GM21390 (cell line): Measurements from ENCODE around the gene KCNK15.
"Not testable (repeated sequence)": the region's sequence is repeated elsewhere in the genome, so short reads cannot be mapped to it uniquely, and the experiment has no call there.

Experiments
- ATAC-seq: cut with Tn5 transposase; IDR thresholded peaks from one replicate; pipeline ENCODE4 v1.9.1; 2021; ENCODE audit not compliant: unreplicated experiment

The KCNK15 gene

DNA sequence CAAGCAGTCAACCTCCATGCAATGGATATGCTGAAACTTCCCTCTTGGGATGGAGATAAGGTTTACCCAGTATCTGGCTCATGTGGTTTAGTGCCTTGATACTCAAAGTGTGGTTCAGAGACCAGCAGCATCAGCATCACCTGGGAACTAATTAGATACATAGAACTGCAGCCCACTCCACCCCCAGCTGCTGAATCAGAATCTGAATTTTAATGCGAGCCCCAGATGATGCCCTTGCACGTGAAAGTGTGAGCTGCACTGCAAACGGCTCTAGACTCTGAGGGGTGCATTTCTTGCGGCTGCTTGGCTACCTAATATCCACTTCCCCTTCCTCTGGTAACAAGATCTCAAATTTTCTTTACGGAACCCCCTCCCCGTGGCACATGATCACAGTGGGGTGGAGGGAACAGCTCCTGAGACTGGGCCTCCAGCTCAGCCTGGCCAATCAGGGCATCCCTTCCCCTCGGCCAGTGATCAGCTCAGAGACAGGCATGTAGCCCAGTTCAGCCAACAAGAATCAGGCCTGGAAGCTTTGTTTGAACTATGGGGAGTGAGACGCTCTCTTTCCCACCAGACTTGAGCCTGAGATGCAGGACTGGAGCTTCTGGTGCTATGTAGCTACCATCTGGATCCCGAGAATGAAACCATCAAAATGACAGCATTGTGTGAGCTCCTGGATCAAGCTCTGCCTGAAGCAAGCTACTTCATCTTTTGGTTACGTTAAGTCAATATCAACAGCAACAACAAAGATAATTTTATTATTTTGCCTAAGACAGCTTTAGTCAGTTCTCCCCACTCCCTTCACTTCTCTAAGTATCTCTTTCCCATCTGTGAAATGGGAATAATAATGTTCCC is 12.8 kb downstream of the KCNK15 start:
- ATAC-seq, result no peak

- ATAC-seq, result no peak
These were observed 13.9 kb downstream of the KCNK15 start for GRCh38 chr20:44759595-44759994.

DNA sequence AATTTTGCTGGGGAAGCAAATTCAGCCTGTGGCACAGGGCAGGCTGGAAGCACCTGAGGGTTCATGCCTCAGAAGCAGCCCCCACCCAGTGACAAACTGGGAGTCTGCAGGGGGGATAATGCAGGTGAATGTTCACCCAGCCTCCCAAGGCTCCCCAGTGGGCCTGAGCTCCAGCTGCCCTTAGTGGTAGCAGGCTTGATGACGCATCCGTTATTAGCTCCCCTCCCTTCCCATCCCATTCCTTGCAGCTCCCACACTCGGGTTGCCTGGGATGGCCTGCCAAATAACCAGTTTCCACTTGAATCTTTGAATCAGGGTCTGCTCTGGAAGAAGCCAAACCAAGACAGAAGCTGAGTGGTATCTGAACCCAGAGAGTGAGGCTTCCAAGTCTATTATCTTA is 15.8 kb downstream of the KCNK15 start:
- no peak for ATAC-seq

- no peak for ATAC-seq
These were observed 16.9 kb downstream of the KCNK15 start for GRCh38 chr20:44762466-44763140.

GRCh38 chr20:44763798-44764197 is 18.1 kb downstream of the KCNK15 start:
- not testable (repeated sequence) for ATAC-seq

DNA sequence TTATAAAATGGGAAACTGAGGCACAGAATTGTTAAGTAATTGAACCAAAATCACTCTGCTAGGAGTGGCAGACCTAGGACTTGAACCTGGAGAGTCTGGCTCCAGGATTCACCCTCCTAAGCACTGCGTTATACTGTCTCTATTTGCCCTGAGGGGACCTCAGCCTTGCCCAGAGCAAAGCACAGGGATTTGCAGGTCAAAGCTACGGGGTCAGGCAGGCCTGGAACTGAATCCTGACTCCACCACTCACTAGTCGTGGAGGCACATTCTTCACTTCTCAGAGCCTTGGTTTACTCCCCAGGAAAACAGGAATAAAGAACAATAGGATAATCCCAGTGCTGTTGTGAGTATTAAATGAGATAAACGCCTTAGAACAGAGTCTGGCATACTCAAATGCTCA is 19.4 kb downstream of the KCNK15 start:
- no peak for ATAC-seq

DNA sequence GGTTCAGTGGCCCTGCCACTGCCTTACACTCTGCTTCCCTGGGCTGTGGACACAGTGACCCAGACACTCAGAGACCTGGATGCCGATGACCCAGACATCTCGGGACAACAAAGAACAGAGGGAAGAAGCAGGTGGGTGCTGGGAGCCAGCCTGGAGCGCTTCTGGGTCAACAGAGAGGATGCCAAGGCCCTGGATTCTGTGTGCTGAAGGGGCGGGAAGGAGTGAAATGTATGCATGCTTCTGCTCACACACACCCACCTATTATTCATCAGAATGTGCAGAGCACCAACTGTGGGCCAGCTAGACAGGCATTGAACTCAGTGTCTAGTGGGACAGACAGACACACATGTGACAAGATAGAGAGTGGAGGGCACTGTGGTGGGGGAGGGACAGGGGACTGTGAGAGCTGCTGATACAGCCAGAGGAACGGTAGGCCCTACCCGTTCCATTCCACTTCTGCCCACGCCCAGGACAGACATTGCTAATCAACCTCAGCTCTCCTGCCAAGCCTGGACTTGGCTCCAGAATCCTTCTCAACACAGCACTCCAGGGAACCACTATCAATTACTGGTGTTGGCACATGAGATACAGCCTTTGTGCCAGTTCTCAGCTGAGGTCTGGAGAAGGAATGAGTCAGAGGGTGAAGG is 20.2 kb downstream of the KCNK15 start:
- ATAC-seq, result no peak

- no peak for ATAC-seq
These were observed 22.6 kb downstream of the KCNK15 start for GRCh38 chr20:44768256-44768655.

DNA sequence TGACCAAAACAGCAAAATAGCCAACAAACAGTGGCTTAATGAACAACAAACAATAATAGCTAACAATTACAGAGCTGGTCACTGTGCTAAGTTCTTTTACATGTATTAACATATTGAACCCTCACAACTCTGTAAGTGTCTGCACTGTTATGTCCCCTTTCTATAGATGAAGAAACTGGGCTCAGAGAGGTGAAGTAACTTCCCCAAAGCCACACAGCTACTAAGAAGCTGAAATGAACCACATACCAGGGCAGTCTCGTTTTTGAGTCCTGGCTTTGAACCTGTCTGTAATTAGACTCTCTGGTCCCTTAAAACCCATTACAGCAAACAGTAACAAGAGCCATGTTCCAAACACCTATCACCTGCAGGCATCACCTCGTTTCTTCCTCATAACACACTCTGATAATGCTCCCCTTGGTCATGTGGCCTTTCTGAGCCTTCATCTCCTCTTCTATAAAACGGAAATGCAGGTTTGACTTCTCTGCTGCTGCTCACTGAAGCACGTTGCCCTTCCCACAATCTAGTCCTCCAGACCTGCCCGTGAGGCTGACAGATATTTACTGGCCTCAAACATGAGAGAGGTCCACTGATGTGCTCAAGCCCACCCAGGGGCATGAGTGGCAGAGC is 23.3 kb downstream of the KCNK15 start:
- no peak for ATAC-seq

GRCh38 chr20:44769481-44769863 is 23.8 kb downstream of the KCNK15 start:
- no peak for ATAC-seq

- ATAC-seq, result no peak
These were observed 25.0 kb downstream of the KCNK15 start for GRCh38 chr20:44770484-44771171.

- no peak for ATAC-seq
These were observed 25.5 kb downstream of the KCNK15 start for GRCh38 chr20:44771172-44771535.

GRCh38 chr20:44772636-44773035 is 27.0 kb downstream of the KCNK15 start:
- ATAC-seq, result no peak

GRCh38 chr20:44773070-44773829 is 27.6 kb downstream of the KCNK15 start:
- no peak for ATAC-seq

GRCh38 chr20:44776980-44777379 is 31.3 kb downstream of the KCNK15 start:
- no peak for ATAC-seq

GRCh38 chr20:44780226-44780625 is 34.6 kb downstream of the KCNK15 start:
- ATAC-seq, result no peak

- no peak for ATAC-seq
These were observed 35.5 kb downstream of the KCNK15 start for GRCh38 chr20:44781118-44781517.

DNA sequence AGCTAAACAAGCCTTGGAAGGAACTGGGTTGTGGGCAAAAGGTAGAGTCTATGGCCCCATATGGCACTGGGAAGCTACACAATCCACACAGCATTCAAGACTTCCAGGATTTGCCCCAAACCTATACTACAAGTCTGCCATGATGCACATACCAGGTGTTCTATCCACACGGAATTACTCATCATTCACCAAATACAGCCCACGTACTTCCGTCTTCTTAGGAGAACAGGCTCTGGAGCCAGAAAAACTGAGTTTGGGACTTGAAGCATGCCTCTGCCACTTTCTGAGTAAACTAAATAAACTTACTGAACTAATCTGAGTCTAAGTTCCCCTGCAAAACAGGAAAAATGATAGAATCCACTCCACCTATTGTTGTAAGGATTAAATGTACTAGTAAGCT is 36.1 kb downstream of the KCNK15 start:
- no peak for ATAC-seq

DNA sequence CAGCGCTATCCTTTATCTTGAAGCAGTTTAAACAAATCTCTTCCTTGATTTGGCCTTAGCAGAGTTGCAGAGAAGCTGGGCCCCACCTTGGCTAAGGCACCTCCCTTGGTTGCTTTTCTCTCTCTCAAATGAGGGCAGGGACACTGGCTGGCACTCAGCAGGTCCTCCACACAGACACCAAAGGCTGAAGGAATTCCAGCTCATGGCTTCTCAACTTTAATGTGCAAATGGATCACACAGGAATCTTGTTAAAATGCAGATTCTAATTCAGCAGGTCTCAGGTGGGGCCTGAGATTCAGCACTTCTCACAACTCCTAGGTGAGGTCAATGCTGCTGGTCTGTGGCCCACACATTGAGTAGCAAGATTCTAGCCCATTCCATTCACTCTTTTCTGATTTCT is 39.0 kb downstream of the KCNK15 start:
- ATAC-seq, result no peak

DNA sequence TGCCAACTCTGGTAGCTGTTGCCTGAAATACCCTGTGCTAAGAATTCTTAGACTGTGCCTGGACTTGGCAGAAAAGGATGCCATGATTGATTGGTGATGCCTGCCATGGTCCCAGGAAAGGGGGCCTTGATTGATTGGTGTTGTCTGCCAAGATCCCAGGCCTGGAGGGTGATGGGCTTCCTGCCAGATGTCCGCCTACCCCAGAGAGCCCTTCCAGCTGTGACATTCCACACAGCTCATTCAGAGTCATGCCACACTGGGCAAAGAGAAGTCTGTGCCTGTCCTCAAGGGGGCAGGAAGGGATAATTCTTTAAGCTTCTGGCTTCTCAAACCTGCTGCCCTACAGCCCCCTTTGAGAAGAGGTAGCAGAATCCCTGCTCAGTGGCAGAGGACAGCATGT is 40.1 kb downstream of the KCNK15 start:
- ATAC-seq, result no peak
